ENCODE results near the gene NEDD8.
"Not testable (repeated sequence)": the region's sequence is repeated elsewhere in the genome, so short reads cannot be mapped to it uniquely, and the experiment has no call there.

Gene NEDD8

DNA sequence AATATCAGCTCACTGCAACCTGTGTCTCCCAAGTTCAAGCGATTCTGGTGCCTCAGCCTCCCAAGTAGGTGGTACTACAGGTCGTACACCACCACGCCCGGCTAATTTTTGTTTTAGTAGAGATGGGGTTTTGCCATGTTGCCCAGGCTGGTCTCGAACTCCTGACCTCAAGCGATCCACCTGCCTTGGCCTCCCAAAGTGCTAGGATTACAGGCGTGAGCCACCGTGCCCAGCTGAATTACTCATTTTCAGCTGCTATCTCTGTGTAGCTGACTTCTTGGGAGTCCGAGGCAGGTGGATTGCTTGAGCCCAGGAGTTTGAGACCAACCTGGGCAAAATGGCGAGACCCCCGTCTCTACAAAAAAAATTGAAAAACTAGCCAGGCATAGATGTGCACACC is 13.2 kb upstream of the NEDD8 start:
- DNase-seq, result not testable (repeated sequence)

DNA sequence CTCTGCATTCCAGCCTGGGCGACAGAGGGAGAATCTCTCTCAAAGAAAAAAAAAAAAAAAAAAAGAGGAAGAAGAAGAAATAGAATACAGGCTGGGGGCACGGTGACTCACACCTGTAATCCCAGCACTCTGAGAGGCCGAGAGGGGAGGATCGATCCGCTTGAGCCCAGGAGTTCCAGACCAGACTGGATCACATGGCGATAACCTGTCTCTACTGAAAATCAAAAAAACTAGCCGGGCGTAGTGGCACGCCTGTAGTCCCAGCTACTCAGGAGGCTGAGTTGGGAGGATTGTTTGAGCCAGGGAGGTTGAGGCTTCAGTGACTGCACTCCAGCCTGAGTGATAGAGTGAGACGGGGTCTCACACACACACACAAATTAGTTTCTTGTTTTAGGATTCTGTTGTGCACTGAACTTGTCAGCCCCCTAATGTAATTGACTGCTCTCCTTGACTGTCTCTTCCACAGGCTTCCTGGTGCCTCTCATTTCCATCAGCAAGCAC is 11.2 kb upstream of the NEDD8 start:
- peak; percentile 48 for DNase-seq

DNA sequence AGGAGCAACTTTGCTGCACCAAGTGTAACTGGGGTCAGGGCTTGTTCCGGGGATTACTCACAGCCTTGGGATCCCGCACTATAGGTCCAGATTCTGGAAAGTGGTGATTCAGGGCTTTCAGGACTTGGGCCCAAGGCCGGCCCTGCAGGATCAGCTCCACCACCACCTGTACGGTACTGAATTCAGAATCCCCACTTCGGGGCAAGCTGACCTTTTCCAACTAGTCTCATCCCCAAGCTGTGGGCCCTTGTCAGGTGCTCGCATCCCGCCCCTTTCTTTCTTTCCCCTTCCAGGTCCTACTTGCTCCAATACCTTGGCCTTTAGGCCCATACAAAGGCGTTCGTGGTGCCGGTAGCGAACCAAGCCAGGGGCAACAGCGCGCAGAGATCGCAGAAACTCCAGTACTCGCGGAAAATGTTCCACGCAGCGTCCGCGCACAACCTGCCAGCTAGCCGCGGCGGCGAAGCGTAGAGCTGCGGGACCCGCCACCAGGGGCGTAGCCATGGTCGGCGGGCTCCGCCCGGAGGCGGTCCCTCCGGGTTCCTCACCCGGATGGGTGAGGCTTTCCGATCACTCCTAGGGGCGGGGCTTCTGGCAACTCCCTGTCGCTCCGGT is 9.8 kb upstream of the NEDD8 start:
- DNase-seq, result peak; percentile 50

DNA sequence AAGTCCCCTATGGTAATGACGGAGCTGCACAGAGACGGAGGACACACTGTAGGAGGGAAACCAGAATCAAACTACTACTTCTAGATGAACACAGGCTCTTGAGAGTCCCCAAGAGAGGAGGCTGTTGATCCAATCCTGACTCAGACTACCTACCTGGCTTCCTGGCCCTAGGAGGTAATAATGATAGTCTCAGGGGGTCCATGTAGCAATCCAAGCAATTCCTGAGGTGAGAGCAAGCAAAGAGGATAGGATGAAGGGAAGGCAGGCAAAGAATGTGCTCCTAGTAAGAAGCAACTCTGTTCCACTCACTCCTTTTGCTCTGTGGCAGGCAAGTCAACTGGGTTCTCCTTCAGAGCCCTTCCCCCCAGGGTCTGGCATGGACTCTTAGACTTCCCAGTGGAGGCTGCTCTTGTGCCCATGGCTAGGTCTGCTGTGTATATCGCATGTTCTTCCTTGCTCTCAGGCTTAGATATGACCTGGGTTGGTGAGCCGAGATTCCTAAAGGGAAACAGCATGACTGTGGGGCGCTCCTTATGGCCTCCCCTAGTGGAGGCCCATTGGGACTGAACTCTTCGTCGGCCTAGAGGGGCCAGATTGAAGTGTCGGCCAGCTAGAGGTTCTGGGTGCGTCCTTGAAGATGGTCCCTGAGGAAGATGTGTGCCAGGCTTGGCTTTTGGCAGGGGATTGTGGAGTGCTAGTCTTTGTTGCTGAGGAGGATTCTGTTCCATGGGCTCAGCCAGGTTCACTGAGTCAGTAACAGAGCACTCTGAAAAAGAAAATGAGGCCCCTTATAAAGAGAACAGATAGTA is 8.1 kb upstream of the NEDD8 start:
- no peak for DNase-seq

DNA sequence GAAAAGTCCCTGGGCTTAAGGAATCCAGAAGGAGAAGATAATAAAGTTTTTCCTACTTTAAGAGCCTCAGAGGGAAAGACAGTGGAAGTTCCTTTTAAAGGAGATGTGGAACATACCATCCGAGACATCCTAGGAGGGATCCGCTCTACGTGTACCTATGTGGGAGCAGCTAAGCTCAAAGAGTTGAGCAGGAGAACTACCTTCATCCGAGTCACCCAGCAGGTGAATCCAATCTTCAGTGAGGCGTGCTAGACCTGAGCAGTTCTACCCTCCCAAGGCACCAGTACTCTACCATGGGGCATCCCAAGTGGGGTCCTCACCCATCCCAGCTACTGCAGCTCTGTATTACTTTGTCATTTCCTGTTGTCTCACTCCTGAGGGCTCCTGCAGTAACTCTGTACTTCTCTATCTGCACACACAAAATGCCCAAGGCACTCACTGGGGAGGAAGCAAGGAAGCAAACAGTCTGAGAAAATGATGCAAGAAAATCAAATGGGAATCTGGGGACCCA is 6.4 kb upstream of the NEDD8 start:
- no peak for DNase-seq

DNA sequence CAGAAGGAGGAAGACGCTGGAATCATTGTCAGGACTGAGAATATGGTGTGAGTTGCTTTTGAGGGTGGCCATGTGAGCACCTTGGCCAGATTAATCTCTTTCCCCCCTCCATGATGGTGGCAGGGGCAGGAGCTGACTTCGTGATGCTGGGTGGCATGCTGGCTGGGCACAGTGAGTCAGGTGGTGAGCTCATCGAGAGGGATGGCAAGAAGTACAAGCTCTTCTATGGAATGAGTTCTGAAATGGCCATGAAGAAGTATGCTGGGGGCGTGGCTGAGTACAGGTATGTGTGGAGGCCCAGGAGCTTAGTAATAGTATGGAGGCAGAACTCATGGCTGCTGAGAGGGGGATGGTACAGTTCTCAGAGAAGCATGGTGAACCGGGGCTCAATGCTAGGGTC is 6.0 kb upstream of the NEDD8 start:
- no peak for DNase-seq

DNA sequence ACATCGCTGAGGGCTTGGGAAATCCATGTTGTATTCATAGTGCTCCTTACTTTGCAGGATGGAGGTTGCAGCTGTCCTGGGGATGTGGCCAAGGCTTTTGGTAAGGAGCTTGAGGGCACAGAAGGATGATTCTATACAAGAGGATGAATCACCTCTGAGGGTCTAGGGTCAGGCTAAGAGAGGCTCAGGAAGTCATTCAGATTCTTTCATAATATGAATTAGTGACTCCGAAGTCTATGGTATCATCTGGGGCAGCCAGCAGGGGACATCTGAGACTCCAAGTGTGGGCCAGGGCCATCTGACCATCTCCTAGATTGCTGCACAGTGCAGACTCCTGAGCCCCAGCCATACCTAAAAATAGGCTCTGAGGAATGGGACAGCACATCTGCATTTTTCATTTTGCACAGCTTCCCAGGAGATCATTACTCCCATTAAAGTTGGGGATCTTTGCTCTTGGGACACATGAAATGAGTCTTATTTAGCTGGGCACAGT is 5.3 kb upstream of the NEDD8 start:
- DNase-seq, result no peak

DNA sequence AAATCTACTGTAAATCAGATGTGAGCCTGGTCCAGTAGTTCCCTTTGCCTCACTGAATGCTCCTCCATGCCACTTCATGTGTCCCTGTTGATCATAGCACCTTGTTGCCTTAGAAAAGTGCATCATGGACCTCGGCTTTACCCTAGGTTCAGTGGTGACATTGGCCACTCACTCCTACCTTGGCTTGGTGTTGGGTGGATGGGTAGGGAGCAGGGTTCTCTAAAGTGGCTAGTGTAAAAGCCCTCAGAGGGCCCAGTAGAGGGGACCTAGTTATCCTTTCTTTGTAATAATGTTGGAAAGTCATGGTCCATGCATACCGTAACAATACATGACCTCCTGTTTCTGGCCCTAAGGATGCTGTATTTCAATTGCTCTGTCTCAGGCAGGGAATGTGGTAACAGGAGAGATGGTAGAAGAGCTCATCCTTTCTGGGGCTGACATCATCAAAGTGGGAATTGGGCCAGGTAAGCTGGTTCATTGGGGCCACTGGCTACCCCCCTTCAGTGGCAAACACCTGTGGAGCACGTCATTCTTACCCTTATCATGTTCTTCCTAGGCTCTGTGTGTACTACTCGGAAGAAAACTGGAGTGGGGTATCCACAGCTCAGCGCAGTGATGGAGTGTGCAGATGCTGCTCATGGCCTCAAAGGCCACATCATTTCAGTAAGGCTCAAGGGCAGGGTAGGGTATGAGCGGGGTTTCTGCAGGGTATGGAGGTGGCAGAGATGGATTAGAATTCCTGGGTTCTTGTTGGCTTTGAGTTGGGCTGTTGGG is 4.7 kb upstream of the NEDD8 start:
- DNase-seq, result no peak

DNA sequence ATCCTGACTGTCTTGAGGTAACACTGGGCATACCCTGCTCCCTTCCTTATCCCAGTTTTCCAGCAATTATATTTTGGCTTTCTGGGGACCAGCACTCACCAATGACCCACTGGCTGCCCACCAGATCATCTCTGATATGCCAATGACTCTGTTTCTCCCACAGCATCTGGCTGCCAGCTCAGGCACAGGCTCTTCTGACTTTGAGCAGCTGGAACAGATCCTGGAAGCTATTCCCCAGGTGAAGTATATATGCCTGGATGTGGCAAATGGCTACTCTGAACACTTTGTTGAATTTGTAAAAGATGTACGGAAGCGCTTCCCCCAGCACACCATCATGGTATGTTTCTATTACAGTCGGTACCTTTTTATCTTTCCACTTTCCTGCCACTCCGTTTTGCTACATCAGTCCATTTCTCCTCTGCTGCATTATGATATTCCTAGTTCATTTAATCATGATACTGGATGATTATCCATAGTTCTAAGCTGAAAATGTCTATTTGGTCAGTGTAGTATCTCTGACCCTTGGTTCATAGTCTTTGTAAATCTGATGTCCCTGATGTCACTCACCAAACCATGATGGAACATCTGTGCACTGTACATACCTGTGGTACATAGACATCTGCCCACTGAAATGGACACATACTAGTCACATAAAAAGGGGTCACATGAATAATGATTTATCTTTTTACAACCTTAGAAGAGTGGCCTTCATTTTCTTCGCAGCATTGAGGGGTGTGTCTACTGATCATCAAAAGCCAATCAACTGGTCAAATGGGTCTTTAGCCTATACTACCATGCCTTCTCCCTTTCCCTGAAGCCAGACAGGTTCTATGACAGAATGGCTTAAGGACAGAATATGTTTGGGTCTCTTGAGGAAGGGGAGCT is 3.9 kb upstream of the NEDD8 start:
- no peak for DNase-seq

DNA sequence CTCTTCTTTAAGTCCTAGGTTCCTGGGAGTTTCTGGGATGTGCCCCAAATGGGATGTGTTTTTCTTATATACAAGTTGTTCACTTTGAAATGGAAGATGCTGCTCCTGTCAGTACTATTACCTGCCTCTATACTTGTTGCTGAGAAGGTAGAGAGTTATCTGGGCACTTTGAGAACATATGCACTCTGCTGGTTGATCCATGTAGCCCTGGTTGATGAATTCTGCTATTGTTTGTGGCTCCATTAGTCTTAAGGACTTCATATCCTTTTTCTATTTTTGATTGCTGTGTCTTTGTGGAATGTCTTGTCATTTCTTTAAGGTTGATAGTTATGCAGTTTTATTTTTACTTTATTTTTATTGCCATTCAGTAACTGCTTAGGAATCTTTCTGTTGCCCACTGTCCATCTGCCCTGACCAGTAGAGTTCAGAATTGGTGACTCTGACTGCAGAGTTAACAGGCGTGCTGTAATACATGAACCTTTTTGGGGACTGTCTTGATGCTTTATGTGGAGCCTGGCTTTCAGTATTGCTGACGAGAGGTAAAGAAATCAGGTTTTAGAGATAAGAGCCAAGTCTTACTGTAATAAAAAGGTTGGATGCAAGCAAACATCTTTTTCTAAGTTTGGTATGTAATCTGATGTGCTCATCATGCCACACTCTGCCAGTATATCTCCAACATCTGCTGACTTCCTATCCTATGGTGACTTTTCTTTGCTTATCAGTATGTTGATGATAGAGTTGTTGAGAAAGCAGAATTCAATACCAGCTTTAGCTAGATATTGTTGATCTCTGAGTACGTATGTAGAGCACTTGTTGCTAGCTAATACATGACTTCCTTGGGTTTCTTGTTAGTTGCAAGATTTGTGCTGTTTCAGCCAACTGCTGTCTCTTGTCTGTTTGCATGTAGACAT is 2.2 kb upstream of the NEDD8 start:
- no peak for DNase-seq

DNA sequence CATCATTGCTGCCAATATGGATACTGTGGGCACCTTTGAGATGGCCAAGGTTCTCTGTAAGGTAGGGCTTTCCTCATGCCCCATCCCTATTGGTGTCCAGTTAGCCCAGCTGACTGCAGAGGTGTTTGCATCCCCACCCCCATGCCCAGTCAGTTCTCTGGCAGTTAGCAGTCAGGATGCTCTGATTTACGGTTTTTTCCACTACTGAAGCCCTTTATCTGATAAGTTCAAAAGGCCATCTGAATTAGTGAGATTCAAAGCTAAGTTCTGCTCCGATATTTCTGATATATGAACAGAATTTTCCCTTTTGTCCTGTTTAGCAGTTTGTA is 1.3 kb upstream of the NEDD8 start:
- DNase-seq, result no peak

DNA sequence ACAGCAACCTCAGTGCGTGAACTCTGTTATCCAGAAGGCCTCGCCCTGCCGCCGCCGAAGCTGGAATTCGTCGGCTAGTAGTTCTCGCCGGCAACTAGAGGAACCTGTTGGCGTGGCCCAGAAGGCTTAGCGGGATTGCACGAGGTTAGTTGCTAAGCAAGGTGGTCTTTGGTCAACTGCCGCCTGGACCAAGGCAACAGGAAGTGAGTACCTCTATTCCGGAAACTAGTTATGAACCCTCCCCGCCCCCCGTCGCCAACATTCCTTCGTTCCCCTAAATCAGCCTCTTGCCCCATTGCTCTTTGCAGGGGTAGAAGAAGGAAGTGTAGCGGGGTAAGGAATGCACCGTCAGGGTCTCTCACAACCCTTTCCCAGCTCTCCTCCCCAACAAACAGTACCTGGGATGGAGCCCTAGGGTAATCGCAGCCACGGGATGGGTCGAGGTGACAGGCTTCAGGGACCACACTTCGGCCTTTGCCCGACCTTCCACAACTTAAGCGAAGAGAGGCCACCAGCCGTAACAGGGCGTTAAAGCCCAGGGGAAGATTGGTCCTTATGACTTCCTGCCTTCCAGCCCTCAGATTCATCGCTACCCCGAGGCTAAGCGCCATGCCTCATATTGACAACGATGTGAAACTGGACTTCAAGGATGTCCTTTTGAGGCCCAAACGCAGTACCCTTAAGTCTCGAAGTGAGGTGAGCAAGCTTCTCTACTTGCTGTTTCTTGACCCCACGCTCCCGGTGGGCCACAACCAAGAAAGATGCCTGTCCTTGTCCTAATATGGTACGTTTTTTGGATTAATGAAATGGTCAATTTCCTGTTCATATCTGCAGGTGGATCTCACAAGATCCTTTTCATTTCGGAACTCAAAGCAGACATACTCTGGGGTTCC is 724 bp upstream of the NEDD8 start, which contains the start of gene GMPR2:
Gene GMPR2 (plus strand): TSS at position 285 of the 893 bp plus-strand sequence. CDS start 325 bp downstream, at position 610.
- peak; percentile 93 for DNase-seq

DNA sequence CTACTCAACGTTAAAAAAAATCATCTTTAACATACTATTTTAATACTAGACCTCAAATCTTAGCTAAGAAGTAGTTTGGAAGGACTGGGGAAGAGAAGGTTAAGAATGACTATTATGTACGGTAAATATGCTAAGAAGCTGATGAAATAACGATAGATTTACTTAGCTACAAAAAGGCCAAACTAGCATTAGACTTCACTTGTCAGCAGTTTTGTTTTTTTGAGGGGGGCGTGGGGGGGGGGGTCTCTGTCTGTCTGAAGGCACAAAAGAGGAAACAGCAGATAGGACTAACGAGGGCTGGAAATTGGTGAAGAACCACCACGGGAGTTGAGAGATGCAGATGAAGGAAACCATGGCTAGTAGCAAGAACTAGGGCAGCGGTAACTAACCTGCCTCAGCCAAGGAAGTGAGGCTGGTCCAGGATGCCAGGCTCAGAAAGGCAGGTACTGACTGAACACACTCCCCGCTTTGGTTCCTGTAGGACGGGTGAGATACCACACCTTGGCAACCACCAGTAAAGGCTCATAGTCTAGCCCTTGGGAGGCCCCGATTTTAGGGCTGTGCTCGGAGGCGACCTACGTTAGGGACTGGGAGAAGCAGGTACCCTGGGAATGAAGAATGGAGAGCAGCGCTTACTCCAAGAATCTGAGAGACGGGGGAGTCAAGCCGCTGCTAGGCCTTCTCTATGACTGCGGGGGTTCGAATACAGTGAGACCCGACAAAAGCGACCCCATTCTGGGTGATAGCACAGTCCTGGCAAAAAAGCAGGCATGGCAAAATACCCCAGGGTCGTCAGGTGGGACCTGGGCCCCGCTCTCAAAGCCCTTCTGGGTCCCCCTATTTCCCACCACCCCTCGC is 675 bp downstream of the NEDD8 start:
- DNase-seq, result peak; percentile 39

DNA sequence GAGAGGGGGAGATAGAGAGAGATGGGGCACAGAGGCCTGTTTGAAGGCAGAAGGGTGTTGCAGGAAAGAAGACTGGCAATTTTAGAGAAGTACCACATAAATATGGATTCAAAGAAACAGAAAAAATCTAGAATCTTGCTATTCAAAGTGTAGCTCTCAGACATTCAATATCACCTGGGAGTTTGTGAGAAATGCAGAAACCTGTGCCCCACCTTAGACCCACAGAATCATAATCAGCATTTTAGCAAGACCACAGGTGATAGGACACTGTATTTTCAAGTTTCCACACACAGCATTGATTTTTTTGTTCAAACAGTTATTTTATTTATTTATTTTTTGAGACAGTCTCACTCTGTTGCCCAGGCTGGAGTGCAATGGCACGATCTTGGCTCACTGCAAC is 3.3 kb downstream of the NEDD8 start:
- DNase-seq, result no peak

DNA sequence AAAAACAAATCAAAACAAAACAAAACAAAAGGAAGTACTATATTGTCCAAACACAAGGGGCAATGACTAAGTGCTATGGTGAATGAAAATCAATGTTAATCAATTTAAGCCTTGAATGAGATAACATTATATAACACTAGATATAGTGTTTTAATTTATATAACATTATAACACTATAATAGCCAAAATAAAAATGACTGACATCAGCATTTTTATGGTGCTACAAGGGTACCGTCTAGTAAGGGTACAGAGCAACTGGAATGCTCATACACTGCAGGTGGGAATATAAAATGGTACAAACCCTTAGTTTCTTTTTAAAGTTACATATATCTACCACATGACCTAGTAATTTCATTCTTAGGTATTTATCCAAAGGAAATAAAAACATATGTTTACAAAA is 5.7 kb downstream of the NEDD8 start:
- DNase-seq, result no peak

DNA sequence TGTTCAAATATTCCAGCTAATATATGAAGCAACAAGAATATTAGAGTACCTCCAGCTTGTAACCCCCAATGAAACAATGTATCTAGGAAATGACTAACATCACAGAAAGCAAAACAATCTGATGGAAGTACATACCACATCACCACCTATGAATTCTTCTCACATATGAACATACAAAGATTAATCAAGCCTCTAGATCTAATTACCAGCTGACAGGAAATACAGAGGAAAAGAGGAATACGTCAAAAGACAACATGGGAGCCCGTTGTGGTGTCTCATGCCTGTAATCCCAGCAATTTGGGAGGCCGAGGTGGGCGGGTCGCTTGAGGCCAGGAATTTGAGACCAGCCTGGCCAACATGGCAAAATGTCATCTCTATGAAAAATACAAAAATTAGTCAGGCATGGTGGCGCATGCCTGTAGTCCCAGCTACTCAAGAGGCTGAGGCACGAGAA is 7.5 kb downstream of the NEDD8 start:
- no peak for DNase-seq

DNA sequence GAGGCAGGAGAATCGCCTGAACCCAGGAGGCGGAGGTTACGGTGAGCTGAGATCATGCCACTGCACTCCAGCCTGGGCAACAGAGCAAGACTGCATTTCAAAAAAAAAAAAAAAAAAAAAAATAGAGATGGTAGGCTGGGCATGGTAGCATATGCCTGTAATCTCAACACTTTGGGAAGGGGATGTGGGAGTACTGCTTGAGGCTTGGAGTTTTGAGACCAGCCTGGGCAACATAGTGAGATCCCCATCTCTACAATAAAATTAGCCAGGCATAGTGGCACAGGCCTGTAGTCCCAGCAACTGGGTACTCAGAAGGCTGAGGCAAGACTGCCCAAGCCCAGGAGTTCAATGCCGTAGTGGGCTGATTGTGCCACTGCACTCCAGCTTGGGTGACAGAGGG is 9.2 kb downstream of the NEDD8 start:
- not testable (repeated sequence) for DNase-seq

DNA sequence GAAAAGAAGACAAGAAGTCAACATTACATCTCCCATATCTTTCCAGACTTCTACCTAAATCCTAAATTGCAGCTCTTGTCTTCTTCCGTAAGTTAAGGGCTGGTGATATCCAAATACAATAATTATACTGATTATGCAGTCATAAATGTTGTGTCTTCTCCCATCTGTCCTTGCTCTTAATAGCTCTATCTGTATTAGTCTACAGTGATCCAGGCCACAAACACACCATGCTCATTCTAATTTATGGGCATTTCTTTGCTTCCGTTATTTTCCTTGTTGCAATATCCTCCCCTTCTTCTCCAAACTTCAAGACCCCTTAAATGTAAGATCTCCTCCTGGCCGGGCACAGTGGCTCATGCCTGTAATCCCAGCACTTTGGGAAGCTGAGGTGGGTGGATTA is 12.6 kb downstream of the NEDD8 start:
- DNase-seq, result no peak

DNA sequence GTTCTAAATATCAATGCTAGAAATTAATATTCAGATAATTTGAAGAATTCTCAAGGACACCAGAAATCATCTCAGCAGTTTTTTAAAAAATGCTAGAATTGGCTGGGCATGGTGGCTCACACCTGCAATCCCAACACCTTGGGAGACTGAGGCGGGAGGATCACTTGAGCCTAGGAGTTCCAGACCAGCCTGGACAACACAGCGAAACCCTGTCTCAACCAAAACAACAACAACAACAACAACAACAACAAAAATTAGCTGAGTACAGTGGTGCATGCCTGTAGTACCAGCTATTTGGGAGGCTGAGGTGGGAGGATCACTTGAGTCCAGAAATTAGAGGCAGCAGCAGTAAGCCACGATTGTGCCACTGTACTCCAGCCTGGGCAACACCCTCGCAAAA is 13.1 kb downstream of the NEDD8 start:
- no peak for DNase-seq
